CD4-positive, alpha-beta T cell treated with Interleukin-21 for 1 hour (primary cell): ENCODE measurements around the gene ARG2.
A peak's percentile ranks its signal among the peaks of the same experiment; 100 is the strongest.

Source experiments
- DNase-seq: peaks from one replicate; pipeline ENCODE4 v3.0.0-alpha.2; 2020

ARG2 gene

DNA sequence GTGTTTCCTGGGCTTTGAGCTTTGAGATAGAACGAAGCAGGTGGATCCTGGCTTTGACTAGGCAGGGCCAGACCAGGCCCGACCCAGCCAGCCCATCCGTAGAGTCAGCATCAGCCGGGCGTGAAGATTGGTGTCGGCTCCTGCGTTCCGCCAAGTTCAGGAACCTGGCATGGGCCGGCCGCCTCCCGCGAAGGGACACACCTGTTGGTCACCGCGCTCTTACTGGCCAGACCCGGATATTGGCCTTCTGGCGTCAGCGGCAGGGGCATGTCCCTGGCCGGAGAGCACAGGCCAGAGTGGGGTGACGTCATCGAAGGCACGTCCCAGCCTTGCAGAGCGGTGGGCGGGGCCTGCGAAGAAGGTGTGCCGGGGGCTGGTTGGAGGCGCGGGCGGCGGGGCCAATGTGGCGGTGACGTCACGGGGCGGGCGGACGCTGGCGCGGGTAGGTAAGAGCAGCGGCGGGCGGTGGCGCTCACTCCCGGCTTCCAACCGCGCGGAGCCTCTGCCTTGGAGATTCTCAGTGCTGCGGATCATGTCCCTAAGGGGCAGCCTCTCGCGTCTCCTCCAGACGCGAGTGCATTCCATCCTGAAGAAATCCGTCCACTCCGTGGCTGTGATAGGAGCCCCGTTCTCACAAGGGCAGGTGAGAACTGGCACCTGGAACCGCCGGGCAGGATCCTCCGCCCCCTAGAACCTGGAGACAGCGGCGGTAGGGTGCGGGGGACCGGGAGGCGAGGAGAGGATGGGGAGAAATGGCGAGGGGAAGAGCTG, at the start of gene ARG2:
Gene ARG2 (plus strand): TSS at position 475 of the 771 bp plus-strand sequence. CDS start 58 bp downstream, at position 533.
- DNase-seq, result peak; percentile 97

DNA sequence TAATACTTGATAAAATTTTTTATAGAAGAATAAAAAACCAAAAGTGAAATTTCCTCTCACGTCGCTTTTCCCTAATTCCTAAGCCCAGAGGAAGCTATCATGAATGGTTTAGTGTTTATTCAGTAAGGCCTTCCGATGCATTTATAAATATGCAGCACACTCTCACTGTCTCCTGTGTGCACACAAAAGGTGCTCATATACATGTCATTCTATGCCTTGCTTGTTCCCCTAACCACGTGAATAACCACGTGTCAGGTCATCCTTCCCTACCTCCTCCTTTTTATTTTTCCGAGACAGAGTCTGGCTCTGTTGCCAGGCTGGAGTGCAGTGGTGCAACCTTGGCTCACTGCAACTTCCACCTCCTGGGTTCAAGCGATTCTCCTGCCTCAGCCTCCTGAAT, 49.3 kb upstream of the ARG2 start:
- no peak for DNase-seq

DNA sequence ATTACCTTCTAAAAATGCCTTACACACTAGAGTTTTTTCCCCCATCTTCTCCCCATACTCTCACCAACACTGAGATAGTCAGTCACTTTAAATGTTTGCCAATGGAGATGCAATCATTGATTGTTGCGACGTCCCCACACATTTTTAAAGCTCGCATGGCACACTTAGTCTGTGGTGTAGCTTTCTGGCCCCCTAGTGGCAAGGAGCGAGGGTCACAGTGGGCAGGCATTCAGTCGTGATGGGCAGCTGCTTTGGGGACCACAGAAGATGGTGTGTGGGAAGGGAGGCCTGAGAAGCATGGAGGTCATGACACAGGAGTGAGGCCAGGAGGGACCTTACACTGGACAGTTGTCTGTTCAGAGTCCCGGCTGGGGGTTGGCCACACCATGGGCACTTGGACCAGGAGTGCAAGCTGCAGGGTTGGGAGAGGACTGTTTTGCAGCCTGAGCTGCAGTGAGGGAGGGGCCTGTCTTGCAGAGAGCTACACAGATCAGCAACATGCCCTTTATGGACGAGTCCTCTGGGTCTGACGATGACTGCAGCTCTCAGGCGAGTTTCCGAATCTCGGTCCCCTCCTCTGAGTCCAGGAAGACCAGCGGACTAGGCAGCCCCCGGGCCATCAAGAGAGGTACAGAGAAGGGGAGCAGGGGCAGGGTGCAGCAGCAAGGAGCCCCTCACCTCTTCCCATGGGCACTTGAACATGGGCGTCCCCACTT, 48.3 kb upstream of the ARG2 start:
- peak; percentile 73 for DNase-seq

DNA sequence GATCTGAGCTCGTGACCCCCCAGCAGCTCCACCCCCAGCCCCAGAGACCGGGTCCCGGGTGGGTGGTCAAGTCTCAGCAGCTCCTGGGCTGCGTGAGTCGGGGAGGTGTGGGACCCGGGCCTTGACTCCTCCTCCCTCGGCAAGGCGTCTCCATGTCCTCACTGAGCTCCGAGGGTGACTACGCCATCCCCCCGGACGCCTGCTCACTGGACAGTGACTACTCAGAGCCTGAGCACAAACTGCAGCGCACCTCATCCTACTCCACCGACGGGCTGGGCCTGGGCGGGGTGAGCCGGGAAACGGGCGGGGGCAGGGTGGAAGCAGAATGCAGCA, 47.8 kb upstream of the ARG2 start:
- no peak for DNase-seq

DNA sequence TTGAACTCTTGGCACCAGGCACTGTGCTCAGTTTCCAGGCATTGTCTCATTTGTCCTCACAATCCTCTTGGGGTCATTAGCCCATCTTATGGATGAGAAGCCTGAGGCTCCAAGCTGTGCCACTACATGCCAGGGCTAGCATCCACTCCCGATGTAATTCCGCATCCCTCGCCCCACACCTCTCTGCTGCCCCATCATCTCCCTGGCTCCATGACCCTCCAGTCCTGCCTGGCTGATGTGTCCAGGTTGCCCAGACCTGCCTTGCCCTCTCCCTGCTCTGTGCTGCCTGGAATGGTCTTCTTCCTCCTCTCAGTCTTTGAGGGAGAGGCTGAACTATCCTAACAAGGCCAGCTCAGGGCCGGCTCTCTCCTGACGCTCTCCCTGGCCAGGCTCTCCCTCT, 47.1 kb upstream of the ARG2 start:
- no peak for DNase-seq

DNA sequence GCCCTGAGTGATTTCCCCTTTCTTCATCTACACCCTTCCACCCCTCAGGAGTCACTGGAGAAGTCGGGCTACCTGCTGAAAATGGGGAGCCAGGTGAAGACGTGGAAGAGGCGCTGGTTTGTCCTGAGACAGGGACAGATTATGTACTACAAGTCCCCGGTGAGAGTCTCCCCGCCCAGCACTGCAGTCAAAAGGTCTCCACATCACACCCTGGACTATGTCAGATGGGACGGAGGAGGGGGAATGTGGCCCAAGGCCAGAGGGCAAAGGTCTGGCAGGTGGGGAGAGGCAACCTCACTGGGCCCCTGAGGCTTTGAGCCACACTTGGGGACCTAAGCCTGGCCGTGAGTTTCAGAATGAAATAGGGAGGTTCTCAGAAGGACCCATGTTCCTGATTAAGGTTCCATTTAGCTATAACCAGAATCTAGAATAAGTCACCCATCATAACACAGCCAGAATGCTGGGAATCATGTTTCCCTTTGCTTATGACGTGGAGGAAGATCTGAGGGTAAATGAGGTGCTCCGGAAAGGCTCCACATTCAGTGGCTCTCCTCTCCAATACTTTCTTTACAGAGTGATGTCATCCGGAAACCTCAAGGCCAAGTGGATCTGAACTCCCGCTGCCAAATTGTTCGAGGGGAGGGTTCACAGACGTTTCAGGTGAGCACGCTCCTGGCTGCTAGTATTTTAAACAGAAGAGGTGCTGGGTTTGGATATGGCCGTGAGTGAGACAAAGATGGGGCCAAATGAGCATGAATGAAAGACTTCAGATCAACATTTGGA, 46.3 kb upstream of the ARG2 start:
- no peak for DNase-seq

DNA sequence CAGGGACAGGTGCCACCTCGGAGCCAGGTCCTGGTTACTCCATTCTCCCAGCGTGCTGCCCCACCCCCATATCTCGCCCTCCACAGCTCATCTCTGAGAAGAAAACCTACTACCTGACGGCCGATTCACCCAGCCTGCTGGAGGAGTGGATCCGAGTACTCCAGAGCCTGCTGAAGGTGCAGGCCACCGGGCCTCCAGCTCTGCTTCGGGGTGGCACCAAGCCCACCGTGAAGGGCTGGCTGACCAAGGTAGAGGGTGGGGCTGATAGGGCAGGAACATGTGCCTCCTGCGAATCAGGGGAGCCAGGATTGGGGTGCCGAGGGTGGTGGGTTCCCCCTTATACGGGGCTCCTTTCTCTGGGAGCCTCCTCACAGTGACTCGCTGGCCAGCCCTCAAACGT, 45.6 kb upstream of the ARG2 start:
- no peak for DNase-seq

DNA sequence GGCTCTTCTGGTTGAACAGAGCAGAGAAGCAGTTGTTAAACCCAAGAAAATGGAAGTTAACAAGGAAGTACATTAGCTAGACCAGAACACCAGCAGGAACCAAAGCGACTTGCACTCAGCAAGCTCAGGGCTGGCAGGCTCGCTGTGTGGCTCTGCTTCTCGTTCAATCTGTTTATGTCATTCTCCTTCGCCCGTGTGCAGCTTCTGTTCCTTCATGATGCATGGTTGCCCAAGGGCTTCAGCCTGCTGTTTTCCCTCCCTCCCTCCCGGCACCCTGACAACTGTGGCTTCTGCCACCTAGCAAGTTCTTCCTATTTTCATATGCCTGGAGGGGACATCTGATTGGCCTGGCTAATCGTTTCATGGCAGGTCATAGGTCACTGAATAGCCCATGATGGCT, 44.9 kb upstream of the ARG2 start:
- no peak for DNase-seq

DNA sequence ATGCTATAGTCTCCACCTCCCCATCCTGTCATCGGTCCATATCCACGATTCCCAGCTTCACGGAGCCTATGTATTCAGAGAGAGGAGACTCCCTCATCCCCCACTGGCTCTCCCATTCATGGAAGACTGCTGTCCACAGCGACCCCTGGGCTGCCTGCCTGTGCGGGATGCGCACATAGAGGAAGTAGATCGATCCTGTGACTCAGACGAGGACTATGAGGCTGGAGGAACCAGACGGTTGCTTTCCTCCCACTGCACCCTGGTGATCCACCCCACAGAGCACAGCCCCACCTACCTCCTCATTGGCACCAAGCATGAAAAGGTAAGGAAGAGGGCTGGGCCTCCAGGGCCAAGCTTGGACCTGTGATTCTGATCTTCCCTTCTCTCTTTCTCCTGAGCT, 44.0 kb upstream of the ARG2 start:
- no peak for DNase-seq

DNA sequence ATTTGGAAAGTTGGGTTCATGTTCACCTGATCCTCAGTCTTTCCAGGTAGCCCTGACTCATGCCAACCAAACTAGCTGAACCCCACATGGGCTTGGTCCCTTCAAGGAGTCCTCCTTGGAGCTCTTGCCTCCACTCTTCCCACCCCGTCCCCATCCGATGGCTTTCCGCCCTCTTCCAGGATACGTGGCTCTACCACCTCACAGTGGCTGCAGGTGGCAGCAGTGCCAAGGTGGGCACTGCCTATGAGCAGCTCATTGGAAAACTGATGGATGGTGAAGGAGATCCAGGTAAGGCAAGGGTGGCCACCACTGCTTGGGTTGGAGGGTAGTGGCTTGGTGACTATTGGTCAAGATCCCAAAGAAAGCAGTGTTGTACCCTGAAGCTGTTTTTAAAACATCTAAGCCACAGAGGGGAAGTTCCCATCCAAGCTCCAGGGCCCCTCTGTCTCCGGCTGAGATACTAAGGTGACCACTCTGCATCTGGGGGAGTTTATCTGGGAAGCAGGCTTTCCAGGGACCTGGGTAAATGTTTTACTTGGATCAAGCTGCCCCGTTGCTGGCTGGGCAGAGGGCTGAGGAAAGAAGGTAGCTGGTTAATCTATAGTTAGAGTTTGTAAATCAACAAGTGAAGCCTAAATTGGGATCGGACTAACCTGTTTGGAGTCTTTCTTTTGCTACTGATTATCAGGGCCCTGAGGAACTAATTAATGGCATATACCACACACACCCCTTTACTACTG, 43.3 kb upstream of the ARG2 start:
- no peak for DNase-seq

DNA sequence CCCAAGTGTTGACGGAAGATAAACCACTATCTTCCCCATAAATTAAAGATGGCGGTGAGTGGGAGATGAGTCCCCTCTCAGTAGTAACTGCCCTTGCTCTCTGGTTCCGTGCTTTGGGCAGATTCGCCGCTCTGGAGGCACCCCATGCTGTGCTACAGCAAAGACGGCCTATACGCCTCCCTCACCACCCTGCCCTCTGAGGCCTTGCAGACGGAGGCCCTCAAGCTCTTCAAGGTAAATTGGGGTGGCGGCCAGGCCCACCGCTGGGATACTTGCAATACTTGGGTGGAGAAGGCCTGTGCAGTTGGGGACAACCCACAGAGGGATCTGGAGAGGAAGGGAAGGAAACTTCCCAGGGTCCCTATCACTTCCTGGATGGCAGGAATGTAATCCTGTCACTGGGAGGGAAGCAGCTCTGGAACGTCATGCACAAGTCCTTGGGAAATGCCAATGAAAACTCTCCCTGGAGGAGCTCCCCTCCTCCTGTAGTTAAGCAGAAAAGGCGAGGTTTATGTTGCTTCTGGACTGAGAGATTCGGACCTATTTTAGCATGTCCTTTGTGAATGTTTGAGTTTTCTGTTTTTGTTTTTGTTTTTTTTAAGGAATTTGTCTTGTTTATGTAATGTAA, 42.4 kb upstream of the ARG2 start:
- DNase-seq, result no peak

DNA sequence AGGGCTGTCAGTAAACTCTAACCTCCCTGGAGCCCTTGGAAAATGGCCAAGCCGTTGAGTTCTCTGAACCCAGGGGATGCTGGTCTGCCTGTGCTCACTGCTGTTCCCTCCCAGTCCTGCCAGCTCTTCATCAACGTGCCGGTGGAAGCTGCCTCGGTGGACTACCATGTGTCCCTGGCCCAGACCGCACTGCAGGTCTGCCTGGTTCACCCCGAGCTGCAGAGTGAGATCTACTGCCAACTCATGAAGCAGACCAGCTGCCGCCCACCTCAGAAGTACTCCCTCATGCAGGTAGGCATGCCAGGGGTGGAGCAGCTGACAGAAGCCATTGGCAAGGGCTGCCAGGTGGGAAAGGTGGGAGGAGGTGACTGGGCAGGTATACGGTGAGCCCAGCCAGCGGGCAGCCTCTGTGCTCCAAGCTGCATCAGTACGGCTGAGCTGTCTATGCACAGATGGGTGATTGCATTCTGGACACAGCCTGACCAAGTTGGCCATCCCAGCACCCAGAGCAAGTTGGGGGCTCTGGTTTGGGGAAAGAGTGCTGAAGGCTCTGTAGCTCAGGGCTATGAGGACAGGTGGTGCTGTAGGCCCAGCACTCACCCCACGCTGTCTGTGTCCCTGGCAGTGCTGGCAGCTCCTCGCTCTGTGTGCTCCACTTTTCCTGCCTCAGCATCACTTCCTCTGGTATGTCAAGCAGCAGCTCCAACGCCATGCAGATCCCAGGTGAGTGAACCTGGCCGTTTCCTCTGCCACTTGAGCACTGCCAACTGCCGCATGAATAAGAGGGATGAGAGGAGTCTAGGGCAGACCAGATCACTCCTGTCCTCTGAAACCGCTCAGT, 41.6 kb upstream of the ARG2 start:
- DNase-seq, result no peak

DNA sequence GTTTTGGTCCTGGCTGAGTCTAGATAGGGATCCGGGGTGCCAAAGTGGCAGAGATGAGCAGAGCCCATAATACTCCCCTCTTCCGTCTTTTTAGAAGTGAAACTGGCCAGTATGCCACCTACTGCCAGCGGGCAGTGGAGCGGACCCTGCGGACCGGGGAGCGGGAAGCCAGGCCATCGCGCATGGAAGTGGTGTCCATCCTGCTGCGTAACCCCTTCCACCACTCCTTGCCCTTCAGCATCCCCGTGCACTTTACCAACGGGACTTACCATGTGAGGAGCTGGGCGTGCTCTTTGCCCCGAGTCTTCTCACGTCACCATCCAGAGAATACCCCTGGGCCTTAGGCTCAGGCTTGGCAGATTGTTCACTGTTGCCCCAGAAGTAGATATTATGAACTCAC, 40.7 kb upstream of the ARG2 start:
- no peak for DNase-seq

DNA sequence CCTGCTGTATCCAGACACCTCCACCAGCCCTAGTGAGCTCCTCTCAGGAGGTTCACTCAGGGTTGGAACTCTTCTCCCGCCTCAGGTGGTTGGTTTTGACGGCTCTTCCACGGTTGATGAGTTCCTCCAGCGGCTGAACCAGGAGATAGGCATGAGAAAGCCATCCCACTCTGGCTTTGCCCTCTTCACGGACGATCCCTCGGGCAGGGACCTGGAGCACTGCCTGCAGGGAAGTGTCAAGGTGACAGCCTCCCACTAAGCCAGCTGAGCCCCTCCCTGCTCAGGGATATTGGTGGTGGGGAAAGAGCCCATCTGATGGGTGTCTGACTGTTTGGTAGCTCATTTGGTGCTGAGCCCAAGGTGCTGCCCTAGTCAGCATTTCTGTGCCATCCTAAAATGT, 40.1 kb upstream of the ARG2 start:
- DNase-seq, result no peak

DNA sequence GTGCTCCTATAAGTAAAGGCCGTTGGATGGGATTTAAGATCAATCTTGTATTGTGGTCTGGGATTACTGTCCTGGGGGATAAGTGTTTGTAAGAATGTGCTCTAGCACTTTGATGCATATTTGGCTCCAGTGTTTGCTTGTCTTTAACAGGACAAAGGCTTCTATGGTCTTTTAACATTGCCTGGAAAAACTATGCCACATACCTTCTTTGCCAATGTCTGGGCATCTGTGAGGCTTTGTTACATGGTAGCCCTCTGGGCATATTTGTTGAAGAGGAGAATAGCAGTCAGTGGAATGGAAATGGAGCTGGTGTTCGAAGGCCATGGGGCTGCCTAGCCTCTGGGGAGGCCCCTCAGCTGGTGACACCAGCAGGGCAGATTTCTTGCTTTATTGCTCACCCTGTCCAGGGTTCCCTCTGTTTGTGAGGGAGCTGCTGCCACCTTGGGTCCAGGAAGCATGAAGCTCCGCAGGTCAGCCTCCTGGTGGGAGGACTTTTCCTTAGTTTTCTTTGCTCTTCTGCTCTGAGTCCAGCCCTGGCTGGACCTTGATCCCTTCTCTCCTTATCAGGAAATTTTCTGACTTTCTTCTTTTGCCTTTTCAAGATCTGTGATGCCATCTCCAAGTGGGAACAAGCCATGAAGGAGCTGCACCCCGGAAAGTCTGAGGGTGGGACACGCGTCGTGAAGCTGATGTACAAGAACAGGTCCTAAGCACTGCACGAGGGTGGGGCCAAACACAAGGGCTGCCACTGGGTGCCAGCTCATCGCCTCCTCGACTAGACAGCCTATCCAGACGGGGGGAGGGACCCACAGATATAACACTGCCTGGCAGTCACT, 39.2 kb upstream of the ARG2 start:
- DNase-seq, result no peak

DNA sequence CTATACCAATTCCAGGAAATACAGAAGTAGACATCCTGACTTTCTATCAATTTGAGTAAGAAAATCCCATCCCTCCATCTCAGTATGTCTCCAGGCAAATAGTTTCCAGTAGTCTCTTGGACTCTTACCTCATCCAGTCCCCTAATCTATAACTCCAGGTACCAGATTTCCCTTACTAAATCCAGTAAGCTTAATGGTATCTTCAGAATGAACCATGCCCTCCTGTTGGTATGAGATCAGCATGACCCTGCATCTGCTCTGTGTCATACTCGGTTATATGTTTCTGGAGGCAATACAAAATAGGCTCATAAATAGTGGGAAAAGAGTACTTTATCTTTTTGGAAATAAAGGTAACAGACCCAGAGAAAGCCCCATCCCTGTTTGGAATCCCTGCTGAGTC, 38.1 kb upstream of the ARG2 start:
- DNase-seq, result no peak

DNA sequence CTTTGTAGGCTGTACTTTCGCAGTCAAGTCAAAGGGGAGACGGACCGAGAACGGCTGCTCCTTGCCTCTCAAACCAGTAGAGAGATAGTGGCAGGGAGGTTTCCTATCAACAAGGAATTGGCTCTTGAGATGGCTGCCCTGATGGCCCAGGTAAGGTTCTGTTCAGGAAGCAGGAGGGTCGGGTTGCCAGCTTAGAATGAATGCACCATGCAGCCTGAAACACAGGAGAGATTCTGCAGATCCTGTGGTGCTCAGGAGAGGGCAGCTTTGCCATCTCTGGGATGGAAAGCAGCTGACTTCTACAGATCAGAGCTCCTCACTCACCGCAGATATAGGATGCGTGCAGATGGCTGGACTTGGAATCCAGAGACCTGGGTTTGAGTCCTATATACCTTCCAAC, 37.7 kb upstream of the ARG2 start:
- no peak for DNase-seq

DNA sequence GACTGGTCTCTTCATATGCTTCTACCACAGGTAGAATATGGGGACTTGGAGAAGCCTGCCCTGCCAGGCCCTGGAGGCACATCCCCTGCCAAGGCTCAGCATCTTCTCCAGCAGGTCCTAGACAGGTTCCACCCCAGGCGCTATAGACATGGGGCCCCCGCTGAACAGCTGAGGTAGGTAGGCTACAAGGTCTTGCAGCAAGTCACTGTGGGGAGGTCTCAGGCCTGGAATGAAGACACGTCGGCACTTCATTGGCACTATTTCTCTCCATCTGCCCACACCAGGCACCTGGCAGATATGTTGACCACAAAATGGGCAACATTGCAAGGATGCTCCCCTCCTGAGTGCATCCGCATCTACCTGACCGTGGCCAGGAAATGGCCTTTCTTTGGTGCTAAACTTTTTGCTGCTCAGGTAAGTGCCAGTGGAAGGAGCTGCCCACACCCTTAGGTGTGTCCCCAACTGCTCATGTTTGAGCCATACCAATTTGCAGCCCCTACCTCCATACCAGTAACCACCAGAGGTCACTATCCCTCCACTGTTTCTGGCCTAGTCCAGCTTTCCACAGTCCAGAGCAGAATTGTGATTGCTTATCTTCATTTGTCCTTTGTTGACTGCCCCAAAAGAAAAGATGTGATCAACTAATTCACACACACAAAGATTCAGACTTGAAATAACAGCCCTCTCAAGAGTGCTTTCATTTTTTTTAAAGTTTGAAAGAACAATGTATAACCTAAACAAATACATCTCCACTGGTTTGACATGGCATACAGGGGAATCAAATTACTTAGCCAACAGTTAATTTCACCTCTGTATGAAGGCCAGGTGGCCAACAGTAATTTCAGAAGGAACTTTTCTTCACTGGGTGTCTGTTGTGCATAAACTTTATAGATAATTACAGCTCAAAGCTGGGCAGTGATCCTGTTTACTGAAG, 35.7 kb upstream of the ARG2 start:
- peak; percentile 55 for DNase-seq

DNA sequence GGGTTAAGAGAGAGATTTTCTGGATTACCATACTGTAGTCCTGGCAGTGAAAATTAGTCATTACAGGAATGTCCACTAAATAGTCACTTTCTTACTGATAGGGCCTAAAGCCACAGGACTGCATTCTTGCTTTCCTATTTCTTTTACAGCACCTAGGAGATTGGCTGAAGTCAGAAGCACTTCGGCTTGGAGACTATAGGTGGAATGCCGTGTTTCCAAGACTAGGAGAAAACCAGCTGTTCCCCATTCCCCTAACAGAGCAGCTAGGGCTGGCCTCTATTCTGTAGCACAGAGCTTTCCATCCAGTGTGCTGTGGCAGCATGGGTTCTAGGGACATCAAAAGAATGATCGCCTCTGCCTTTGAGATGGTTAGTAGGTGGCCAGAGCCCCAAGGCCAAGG, 34.7 kb upstream of the ARG2 start:
- no peak for DNase-seq

DNA sequence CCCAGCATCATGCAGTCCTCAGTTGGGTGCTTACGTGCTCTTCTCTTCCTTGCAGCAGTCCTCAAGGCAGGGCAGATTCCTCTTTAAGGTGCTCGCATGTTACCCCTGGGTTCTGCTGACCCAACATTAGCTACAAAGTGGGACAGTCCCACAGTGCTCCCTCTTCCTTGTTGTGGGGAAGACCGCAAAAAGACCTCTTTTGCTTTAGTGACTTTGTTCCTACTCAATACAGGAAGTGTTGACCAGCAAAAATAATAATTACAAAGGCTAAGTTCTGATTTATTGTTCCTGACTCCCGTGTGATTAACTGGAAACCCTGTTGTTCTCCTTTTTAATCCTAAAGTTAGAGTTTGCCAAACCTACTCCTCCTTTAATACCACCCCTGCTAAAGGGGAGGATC, 33.4 kb upstream of the ARG2 start:
- DNase-seq, result no peak
